Measurements from ENCODE around the gene TAGAP. TPM values are rescaled to one million over a fixed set of nuclear protein-coding genes. Genes with fewer than 3 reads are reported as not detected.
A peak's percentile ranks its signal among the peaks of the same experiment; 100 is the strongest.

The TAGAP gene
- total RNA-seq, 6 donors from 2014 or later: 7.8 to 19.3 (median 8.8) TPM

- Histone ChIP-seq H3K4me1 (peaks cover 6 to 16% (median 10%) of the 10 kb centered on the region in 4 donors), H3K36me3 (no peaks in the 10 kb centered on the region), H3K4me3 (no peak overlapping the region), H3K9me3 (peaks cover 0 to 3% (median 0%) of the 10 kb centered on the region in 4 donors), H3K27me3 (no peaks in the 10 kb centered on the region), H3K27ac (peak overlapping the region in 1 of 4 donors; percentile 15)
- TF ChIP-seq EP300 (IDR thresholded peaks at IDR 0.05) (no peak), POLR2AphosphoS5 (IDR thresholded peaks at IDR 0.05) (no peak), CTCF (IDR thresholded peaks at IDR 0.05) (no peak), POLR2A (IDR thresholded peaks at IDR 0.05) (no peak)
- DNase-seq (no peak), ATAC-seq (ENCODE audit: low FRiP score in 2 of 2) (no peak)
- WGBS, 2 donors: 68 to 73% methylated on average over 6 of the region's 6 CpGs
Measured at GRCh38 chr6:159056899-159057298, 12.1 kb upstream of the TAGAP start.

GRCh38 chr6:159056432-159056831, 11.6 kb upstream of the TAGAP start:
- 29 to 38% methylated on average over 2 of the region's 2 CpGs for WGBS, 2 donors
- ATAC-seq (ENCODE audit: low FRiP score in 2 of 2): no peak
- peaks cover 6 to 16% (median 10%) of the 10 kb centered on the region in 4 donors for H3K4me1 ChIP-seq

GRCh38 chr6:159056003-159056402, 11.2 kb upstream of the TAGAP start:
- H3K4me1 ChIP-seq: peaks cover 6 to 16% (median 10%) of the 10 kb centered on the region in 4 donors
- H3K36me3 ChIP-seq: no peaks in the 10 kb centered on the region
- 9 to 17% methylated on average over 3 of the region's 3 CpGs for WGBS, 2 donors
- peak overlapping the region; percentile 48 to 79 (median 56) for H3K27ac ChIP-seq
- H3K9me3 ChIP-seq: no peaks in the 10 kb centered on the region
- peak in 1 of 2 donors; percentile 69 for ATAC-seq (ENCODE audit: low FRiP score in 2 of 2)
- TF ChIP-seq CTCF (IDR thresholded peaks at IDR 0.05): no peak
- TF ChIP-seq POLR2A (IDR thresholded peaks at IDR 0.05): no peak
- no peak for TF ChIP-seq EP300 (IDR thresholded peaks at IDR 0.05)
- TF ChIP-seq POLR2AphosphoS5 (IDR thresholded peaks at IDR 0.05): no peak
- DNase-seq: no peak
- no peak overlapping the region for H3K4me3 ChIP-seq
- no peaks in the 10 kb centered on the region for H3K27me3 ChIP-seq

More at GRCh38 chr6:159056432-159056831, 11.6 kb upstream of the TAGAP start:
- no peak for DNase-seq
- Histone ChIP-seq H3K9me3 (no peaks in the 10 kb centered on the region), H3K27me3 (no peaks in the 10 kb centered on the region), H3K4me3 (no peak overlapping the region), H3K27ac (peak overlapping the region in 3 of 4 donors; percentile 15 to 79 (median 49)), H3K36me3 (no peaks in the 10 kb centered on the region)
- TF ChIP-seq POLR2AphosphoS5 (IDR thresholded peaks at IDR 0.05) (no peak), EP300 (IDR thresholded peaks at IDR 0.05) (no peak), CTCF (IDR thresholded peaks at IDR 0.05) (no peak), POLR2A (IDR thresholded peaks at IDR 0.05) (no peak)

- Histone ChIP-seq H3K27me3 (no peaks in the 10 kb centered on the region), H3K36me3 (no peaks in the 10 kb centered on the region), H3K4me1 (peaks cover 6 to 16% (median 10%) of the 10 kb centered on the region in 4 donors), H3K27ac (no peak overlapping the region), H3K4me3 (no peak overlapping the region), H3K9me3 (no peaks in the 10 kb centered on the region)
- 69 to 77% methylated on average over 12 of the region's 12 CpGs for WGBS, 2 donors
- ATAC-seq (ENCODE audit: low FRiP score in 2 of 2) (peak in 1 of 2 donors; percentile 45), DNase-seq (no peak)
- TF ChIP-seq CTCF (IDR thresholded peaks at IDR 0.05): no peak
- no peak for TF ChIP-seq POLR2AphosphoS5 (IDR thresholded peaks at IDR 0.05)
- no peak for TF ChIP-seq EP300 (IDR thresholded peaks at IDR 0.05)
- TF ChIP-seq POLR2A (IDR thresholded peaks at IDR 0.05): no peak
Measured at GRCh38 chr6:159053781-159054398, 9.1 kb upstream of the TAGAP start.

- peaks cover 6 to 16% (median 10%) of the 10 kb centered on the region in 4 donors for H3K4me1 ChIP-seq
- no peaks in the 10 kb centered on the region for H3K27me3 ChIP-seq
- ATAC-seq (ENCODE audit: low FRiP score in 2 of 2) (no peak), DNase-seq (no peak)
- no peaks in the 10 kb centered on the region for H3K9me3 ChIP-seq
- H3K4me3 ChIP-seq: no peak overlapping the region
- no peak for TF ChIP-seq POLR2A (IDR thresholded peaks at IDR 0.05)
- TF ChIP-seq CTCF (IDR thresholded peaks at IDR 0.05): no peak
- no peak for TF ChIP-seq EP300 (IDR thresholded peaks at IDR 0.05)
- TF ChIP-seq POLR2AphosphoS5 (IDR thresholded peaks at IDR 0.05): no peak
- WGBS, 2 donors: 54 to 63% methylated on average over 3 of the region's 3 CpGs
- H3K27ac ChIP-seq: no peak overlapping the region
- H3K36me3 ChIP-seq: no peaks in the 10 kb centered on the region
Measured at GRCh38 chr6:159052720-159053119, 7.9 kb upstream of the TAGAP start.
